GM12892 (cell line): Measurements from ENCODE around the gene ZNF277.

ENCODE experiments used
- DNase-seq: peaks from one replicate; pipeline ENCODE4 v3.0.0; 2011; ENCODE audit not compliant: insufficient read length
- FAIRE-seq: peaks from 2 replicates; lab custom pipeline; 2011; peaks lifted over from hg19 to GRCh38; lab: Jason Lieb, UNC
- POLR2A ChIP-seq: IDR thresholded peaks from 2 replicates; pipeline ENCODE4 v1.6.1; 2011; ENCODE audit warnings: low read depth, low read length, control low read depth
- POLR2AphosphoS5 ChIP-seq: IDR thresholded peaks from 2 replicates; pipeline ENCODE4 v1.6.1; 2011; ENCODE audit warnings: low read depth, low read length, control low read depth
- TAF1 ChIP-seq: IDR thresholded peaks from 2 replicates; pipeline ENCODE4 v1.6.1; 2011; ENCODE audit warnings: low read depth, mild to moderate bottlenecking, control low read depth, low read length, borderline replicate concordance

Gene ZNF277

DNA sequence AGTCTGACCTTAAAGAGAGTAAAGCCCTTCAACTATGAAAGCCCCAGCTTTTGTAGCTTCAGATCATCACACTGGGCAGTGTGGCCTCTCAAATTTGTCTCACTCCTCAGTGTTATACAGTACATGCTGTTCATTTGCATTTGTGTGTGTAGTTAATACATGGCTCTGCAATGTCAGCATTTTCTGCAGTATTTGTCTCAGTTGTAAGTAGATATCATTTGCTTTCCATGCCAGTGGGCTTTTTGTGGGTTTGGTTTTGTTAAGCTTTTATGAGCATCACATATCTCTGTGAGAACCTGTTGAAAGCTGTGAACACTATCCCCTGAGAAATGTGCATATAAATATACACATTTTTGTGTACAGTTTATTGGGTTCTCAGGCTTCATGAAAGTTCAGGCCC lies 57.0 kb downstream of the ZNF277 start:
- no peak for DNase-seq
- no peak for TF ChIP-seq POLR2A
- TF ChIP-seq TAF1 = no peak
- TF ChIP-seq POLR2AphosphoS5 = no peak
- FAIRE-seq = no peak

DNA sequence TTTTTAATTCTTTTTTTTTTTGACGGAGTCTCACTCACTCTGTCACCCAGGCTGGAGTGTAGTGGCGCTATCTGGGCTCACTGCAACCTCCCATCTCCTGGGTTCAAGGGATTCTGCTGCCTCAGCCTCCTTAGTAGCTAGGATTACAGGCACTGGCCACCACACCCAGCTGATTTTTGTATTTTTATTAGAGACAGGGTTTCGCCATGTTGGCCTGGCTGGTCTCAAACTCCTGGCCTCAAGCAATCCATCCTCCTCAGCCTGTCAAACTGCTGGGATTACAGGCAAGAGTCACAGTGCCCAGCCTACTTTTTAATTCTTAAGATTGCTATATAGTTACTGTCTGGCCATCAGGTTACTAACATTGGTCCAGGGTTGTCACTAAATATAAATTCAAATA lies 59.6 kb downstream of the ZNF277 start:
- DNase-seq = no peak
- no peak for TF ChIP-seq POLR2AphosphoS5
- TF ChIP-seq POLR2A = no peak
- no peak for TF ChIP-seq TAF1
- no peak for FAIRE-seq

DNA sequence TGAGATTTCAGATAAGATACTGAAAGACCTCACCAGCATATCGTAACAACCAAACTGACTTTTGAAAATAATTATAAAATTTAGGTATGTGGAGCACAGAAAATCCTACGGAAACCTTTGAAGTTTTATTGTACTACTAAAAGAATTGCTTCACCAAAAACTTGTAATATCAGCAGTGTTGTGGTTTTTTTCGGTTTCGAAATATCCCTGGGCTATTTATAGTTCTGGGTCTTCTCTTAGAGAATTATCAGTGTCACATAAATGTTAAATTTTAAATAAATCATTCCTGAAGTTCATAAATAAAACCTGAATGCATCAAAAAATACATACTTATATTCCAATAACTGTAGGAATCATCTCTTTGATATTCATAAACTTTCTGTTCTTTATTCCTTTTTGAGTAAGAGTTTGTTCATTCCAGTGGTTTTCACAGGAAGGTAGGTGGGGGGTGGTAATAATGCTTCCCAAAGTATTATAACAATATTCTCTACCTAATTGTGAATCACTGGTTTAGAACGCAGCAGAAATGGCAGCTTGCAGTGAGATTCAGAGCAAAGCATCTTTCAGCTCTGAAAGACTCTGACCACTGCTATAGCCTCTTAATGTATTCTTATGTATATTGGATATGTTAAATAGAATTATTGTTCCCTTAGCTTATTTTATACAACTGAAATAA lies 60.2 kb downstream of the ZNF277 start:
- DNase-seq (no peak), FAIRE-seq (no peak)
- TF ChIP-seq POLR2A = no peak
- no peak for TF ChIP-seq POLR2AphosphoS5
- no peak for TF ChIP-seq TAF1

DNA sequence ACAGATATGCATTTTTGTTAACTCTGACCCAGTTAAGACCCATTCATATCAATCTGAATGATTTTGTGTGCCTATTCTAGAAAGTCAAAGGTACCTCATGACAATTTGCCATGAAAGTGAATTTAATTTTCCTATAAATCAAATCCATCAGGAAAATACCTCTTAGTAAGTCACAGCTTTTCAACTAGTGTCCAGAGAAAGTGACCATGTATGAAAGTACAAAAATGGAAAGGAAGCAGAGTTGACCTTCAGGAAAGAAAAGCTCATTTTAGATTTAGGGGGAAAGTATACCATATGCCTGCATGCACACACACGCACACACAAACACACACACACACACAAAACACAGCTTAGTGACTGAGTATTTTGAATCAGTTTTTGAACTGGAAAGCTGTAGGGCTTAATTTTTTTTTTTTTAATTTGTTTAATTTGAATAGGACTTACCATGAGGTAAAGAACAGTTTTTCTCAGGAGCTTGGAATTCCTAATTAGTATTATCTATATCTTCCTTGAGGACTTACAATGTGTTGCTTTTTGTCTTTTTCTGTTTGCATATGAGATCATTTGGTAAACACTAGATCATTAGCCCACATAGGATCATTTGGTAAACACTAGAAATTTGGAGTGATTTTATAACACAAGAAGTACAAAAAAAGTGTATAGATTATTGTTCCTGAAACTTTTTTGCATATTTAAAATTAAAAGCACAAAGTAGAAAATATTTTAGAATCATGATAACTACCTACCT lies 61.6 kb downstream of the ZNF277 start:
- DNase-seq (no peak), FAIRE-seq (no peak)
- TF ChIP-seq POLR2A = no peak
- no peak for TF ChIP-seq TAF1
- no peak for TF ChIP-seq POLR2AphosphoS5

DNA sequence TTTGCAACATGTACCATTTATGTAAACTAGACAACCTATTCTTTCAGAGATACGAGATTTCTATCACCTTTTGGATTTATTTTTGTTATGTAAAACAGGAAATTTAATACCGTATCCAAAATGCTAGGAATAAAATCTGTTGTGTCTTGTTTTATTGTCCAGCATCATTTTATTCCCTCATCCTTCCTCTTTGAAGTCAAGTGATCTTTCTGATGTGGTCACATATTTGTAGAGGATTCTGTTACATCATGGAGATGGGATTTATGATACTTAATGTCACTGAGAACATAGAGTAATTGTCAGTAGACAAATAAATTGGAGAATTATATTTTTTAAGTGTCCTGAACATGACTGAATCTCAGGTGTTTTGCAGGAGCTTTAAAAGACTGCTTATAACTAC lies 64.7 kb downstream of the ZNF277 start:
- no peak for FAIRE-seq
- DNase-seq = no peak

DNA sequence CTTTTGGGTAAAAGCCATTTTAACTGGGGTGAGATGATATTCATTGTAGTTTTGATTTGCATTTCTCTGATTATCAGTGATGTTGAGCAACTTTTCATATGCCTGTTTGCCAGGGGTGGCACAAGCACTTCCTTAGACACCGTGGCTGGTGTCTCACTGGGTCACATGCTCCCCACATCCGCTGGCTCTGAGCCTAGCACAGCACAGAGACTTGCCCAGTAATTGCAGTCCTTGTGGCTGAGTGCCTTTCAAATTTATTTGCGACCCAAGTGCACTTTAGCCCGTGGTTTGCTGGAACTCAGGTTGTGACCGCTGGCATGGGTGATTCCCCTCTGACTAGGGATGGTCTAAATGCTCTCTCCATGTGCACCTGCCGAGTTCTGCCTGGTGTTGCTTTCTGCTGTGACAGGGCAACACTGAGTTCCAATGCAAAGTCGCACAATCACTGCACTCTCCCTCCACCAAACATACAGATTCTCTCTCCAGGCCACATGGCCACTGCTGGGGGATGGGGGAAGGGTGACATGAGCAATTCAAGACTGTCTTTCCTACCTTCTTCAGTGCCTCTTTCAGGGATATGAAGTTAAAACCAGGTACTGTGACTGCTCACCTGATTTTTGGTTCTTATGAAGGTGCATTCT lies 66.5 kb downstream of the ZNF277 start:
- no peak for TF ChIP-seq POLR2AphosphoS5
- TF ChIP-seq POLR2A = no peak
- TF ChIP-seq TAF1 = no peak
- FAIRE-seq (no peak), DNase-seq (no peak)

More for the DNA sequence above, 64.7 kb downstream of the ZNF277 start:
- TF ChIP-seq TAF1 (no peak), POLR2AphosphoS5 (no peak), POLR2A (no peak)

DNA sequence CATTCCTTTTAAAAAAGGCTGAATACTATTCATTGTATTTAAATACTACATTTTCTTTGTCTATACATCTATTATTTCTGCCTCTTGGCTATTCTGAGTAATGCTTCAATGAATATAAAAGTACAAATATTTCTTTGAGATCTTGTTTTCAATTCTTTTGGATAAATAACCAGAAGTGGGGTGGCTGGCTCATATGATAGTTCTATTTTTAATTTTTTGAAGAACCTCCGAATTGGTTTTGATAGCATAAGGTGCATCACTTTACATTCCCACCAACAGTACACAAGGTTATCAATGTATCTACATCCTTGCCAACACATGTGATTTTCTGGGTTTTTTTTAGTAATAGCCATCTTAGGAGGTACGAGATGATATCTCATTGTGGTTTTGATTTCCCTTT lies 72.5 kb downstream of the ZNF277 start:
- FAIRE-seq (no peak), DNase-seq (no peak)
- TF ChIP-seq POLR2A = no peak
- TF ChIP-seq POLR2AphosphoS5 = no peak
- no peak for TF ChIP-seq TAF1

DNA sequence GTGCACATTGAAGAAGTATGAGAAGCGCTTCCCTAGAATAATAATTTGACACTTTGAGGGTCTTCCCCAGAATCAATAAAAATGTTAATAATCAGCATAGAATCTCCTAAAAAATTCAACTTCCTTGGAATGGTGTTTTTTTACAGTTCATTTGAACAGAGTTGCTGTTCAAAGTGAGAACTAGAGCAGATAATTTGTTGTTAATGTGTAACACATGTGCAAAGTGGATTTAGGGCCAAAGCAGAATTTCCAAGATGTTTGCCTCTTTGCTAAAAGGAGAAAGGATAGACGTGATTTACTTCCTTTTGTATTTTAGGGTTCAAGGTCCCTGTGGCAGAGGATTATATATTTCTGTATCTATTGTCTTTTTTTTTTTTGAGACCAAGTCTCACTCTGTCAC lies 73.8 kb downstream of the ZNF277 start:
- DNase-seq (no peak), FAIRE-seq (no peak)
- no peak for TF ChIP-seq POLR2A
- TF ChIP-seq TAF1 = no peak
- TF ChIP-seq POLR2AphosphoS5 = no peak

DNA sequence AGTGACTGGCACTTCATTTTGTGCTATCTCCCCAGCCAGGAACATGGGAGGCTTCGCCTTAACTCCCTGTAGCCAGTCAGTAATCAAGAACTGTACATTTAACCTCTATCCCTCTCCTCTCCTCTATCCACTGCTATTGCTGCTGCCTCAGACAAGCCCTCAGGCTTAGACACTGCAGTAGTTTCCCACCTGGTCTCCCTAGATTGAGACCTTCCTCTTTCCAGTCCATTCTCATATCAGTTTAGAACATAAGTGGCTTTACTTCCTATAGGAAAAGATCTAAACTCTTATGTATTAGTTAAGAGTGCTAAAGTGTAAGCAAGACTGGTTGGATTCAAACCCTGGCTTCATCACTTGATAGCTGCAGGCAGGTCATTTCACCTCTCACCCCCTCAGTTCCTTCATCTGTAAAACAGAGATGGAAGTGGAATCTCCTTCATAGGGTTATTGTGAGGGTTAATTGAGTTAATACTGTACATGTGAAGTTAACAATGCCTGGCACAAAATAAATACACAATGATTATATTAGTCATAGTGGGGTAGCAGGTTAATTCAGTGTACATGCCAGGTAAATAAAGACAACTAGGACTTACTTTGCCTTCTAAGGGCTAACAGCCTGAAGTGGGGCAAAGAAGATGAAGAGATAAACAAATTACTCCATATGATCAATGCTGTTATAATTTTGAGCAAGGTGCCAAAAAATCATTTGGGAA lies 76.1 kb downstream of the ZNF277 start:
- TF ChIP-seq POLR2AphosphoS5 = no peak
- no peak for TF ChIP-seq TAF1
- no peak for TF ChIP-seq POLR2A
- no peak for FAIRE-seq

DNA sequence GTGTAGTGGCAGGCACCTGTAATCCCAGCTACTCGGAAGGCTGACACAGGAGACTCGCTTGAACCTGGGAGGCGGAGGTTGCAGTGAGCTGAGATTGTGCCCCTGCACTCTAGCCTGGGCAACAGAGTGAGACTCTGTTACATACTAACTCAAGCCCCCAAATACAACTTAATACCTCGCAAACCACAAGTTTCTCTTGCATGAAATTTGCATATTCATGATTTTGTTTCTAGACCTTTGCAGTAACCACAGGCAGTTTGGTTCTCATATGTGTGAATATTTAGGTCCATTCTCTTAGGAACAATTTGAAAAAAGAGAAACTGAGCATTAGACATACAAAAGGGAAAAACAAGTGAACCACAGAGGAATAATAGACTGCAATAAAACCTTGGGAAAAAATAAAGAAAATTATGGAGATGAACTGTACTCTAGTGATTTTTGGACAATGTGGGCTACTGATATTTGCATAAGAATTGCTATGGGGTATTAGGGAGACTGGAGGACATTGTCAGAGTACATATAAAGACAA lies 77.0 kb downstream of the ZNF277 start:
- no peak for FAIRE-seq
- DNase-seq = no peak

More for the DNA sequence above, 76.1 kb downstream of the ZNF277 start:
- DNase-seq = no peak

More for the DNA sequence above, 77.0 kb downstream of the ZNF277 start:
- TF ChIP-seq POLR2AphosphoS5 (no peak), POLR2A (no peak), TAF1 (no peak)
